Gastrocnemius medialis (tissue), 4 donors: ENCODE measurements around the gene PDE4B.

ENCODE experiments used
- POLR2A ChIP-seq, 2 donors: fragments of 450-650 bp; IDR thresholded peaks; one replicate each; pipeline ENCODE4 v1.6.1; 2017; ENCODE audit warnings: antibody characterized with exemption in 2 of 2, mild to moderate bottlenecking in 2 of 2, moderate library complexity in 2 of 2
- TF ChIP-seq, protein P1 (sequence below), 5 experiments: fragments of 450-650 bp in 3 of 5; fragments of 200-600 bp in 2 of 5; sonication (generic) in 2 of 5; IDR thresholded peaks in 4 of 5; conservative IDR thresholded peaks in 1 of 5; 1 replicate in 4 of 5; 2 replicates in 1 of 5; pipeline ENCODE4 v1.5.1; 2016 to 2019; ENCODE audit warnings: antibody characterized with exemption in 5 of 5, mild to moderate bottlenecking in 3 of 5, moderate library complexity in 3 of 5

DNA sequence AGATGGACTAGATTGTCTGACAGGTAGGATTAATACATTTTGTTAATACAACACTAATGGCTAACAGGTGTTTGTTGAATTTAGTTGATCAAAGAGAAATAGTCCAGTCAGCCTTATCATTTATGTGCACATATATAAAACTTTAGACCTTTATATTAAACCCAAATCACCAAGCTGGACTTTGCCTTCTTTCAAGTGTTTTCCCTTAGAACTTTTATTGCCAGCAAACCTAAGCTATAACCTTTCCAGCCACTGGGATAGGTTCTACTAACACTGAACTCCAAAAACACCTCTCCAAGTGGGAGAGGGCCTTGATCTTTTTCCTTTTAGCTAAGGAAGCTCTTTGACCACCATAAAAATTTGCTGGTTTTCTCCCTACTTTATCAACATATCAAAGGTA is 345.9 kb downstream of the PDE4B start:
- TF ChIP-seq, protein P1, sequence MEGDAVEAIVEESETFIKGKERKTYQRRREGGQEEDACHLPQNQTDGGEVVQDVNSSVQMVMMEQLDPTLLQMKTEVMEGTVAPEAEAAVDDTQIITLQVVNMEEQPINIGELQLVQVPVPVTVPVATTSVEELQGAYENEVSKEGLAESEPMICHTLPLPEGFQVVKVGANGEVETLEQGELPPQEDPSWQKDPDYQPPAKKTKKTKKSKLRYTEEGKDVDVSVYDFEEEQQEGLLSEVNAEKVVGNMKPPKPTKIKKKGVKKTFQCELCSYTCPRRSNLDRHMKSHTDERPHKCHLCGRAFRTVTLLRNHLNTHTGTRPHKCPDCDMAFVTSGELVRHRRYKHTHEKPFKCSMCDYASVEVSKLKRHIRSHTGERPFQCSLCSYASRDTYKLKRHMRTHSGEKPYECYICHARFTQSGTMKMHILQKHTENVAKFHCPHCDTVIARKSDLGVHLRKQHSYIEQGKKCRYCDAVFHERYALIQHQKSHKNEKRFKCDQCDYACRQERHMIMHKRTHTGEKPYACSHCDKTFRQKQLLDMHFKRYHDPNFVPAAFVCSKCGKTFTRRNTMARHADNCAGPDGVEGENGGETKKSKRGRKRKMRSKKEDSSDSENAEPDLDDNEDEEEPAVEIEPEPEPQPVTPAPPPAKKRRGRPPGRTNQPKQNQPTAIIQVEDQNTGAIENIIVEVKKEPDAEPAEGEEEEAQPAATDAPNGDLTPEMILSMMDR (IDR thresholded peaks at IDR 0.05 in 4 of 5, conservative IDR thresholded peaks at IDR 0.05 in 1 of 5) = no peak
- TF ChIP-seq POLR2A (IDR thresholded peaks at IDR 0.05) = no peak
